HG02798 (cell line): ENCODE results near the gene TLN1.

Source experiments
- ATAC-seq: cut with Tn5 transposase; IDR thresholded peaks from one replicate; pipeline ENCODE4 v1.9.1; 2021; ENCODE audit warnings: mild to moderate bottlenecking; ENCODE audit not compliant: unreplicated experiment, poor library complexity

Gene TLN1

GRCh38 chr9:35732800-35733541 lies 976 bp upstream of the TLN1 start:
- peak; percentile 3 for ATAC-seq

GRCh38 chr9:35731415-35732184 lies 395 bp downstream of the TLN1 start:
- no peak for ATAC-seq

- no peak for ATAC-seq
Observed at GRCh38 chr9:35730486-35730854, 1.5 kb downstream of the TLN1 start.

- ATAC-seq: no peak
Observed at GRCh38 chr9:35729700-35730485, 2.1 kb downstream of the TLN1 start.

- no peak for ATAC-seq
Observed at GRCh38 chr9:35729101-35729500, 2.9 kb downstream of the TLN1 start.

- no peak for ATAC-seq
Observed at GRCh38 chr9:35728041-35728971, 3.7 kb downstream of the TLN1 start.

GRCh38 chr9:35727676-35728040 lies 4.3 kb downstream of the TLN1 start:
- no peak for ATAC-seq

GRCh38 chr9:35726931-35727330 lies 5.1 kb downstream of the TLN1 start:
- no peak for ATAC-seq

- no peak for ATAC-seq
Observed at GRCh38 chr9:35725362-35725761, 6.6 kb downstream of the TLN1 start.

- no peak for ATAC-seq
Observed at GRCh38 chr9:35723908-35724307, 8.1 kb downstream of the TLN1 start.

- ATAC-seq: no peak
Observed at GRCh38 chr9:35723426-35723825, 8.6 kb downstream of the TLN1 start.

- no peak for ATAC-seq
Observed at GRCh38 chr9:35719546-35719945, 12.4 kb downstream of the TLN1 start.

- no peak for ATAC-seq
Observed at GRCh38 chr9:35718721-35719511, 13.1 kb downstream of the TLN1 start.

- no peak for ATAC-seq
Observed at GRCh38 chr9:35717132-35717870, 14.7 kb downstream of the TLN1 start.

- ATAC-seq: no peak
Observed at GRCh38 chr9:35716230-35716629, 15.8 kb downstream of the TLN1 start.

- no peak for ATAC-seq
Observed at GRCh38 chr9:35714579-35715252, 17.3 kb downstream of the TLN1 start.

- no peak for ATAC-seq
Observed at GRCh38 chr9:35714123-35714522, 17.9 kb downstream of the TLN1 start.

GRCh38 chr9:35713578-35713977 lies 18.4 kb downstream of the TLN1 start:
- no peak for ATAC-seq
